H9 (cell line): ENCODE data around the gene PRKCZ. TPM values are rescaled to one million over a fixed set of nuclear protein-coding genes. Genes with fewer than 3 reads are reported as not detected.

Source experiments
- DNase-seq: peaks from one replicate; pipeline ENCODE4 v3.0.0-alpha.2; 2017
- H2AFZ ChIP-seq: one replicate; pipeline ENCODE4 v1.6.1; 2013; ENCODE audit warnings: mild to moderate bottlenecking, low read length, control low read depth, moderate library complexity
- H2AK5ac ChIP-seq: 2 replicates; pipeline ENCODE4 v1.6.1; 2013; ENCODE audit warnings: low read length, control low read depth, mixed read lengths; ENCODE audit not compliant: insufficient read length
- H2BK120ac ChIP-seq: one replicate; pipeline ENCODE4 v1.6.1; 2013; ENCODE audit warnings: low read depth, mild to moderate bottlenecking, low read length, control low read depth, inconsistent platforms; ENCODE audit not compliant: poor library complexity, severe bottlenecking
- H2BK12ac ChIP-seq: 2 replicates; pipeline ENCODE4 v1.6.1; 2013; ENCODE audit warnings: low read length, control low read depth, mixed read lengths, low read depth; ENCODE audit not compliant: insufficient read length
- H2BK15ac ChIP-seq: 2 replicates; pipeline ENCODE4 v1.6.1; 2013; ENCODE audit warnings: low read depth, low read length, control low read depth
- H2BK20ac ChIP-seq: one replicate; pipeline ENCODE4 v1.6.1; 2013; ENCODE audit warnings: low read depth, mild to moderate bottlenecking, low read length, control low read depth, inconsistent platforms; ENCODE audit not compliant: poor library complexity, severe bottlenecking
- H2BK5ac ChIP-seq: 2 replicates; pipeline ENCODE4 v1.6.1; 2013; ENCODE audit warnings: low read length, control low read depth, mixed read lengths; ENCODE audit not compliant: insufficient read length
- H3K14ac ChIP-seq: 2 replicates; pipeline ENCODE4 v1.6.1; 2013; ENCODE audit warnings: low read length, control low read depth; ENCODE audit not compliant: insufficient read depth
- H3K18ac ChIP-seq: 2 replicates; pipeline ENCODE4 v1.6.1; 2013; ENCODE audit warnings: low read depth, mild to moderate bottlenecking, mixed read lengths, low read length, control low read depth; ENCODE audit not compliant: insufficient read length
- H3K23ac ChIP-seq: 2 replicates; pipeline ENCODE4 v1.6.1; 2013; ENCODE audit warnings: low read length, control low read depth, mixed read lengths, low read depth; ENCODE audit not compliant: insufficient read length
- H3K23me2 ChIP-seq: 2 replicates; pipeline ENCODE4 v1.6.1; 2013; ENCODE audit warnings: low read depth, mild to moderate bottlenecking, mixed read lengths, low read length, control low read depth; ENCODE audit not compliant: insufficient read length, poor library complexity, severe bottlenecking
- H3K27ac ChIP-seq: 2 replicates; pipeline ENCODE4 v1.5.1; 2013; ENCODE audit warnings: low read length, control low read depth, mixed read lengths, low read depth; ENCODE audit not compliant: insufficient read length
- H3K27me3 ChIP-seq: 2 replicates; pipeline ENCODE4 v1.6.1; 2013; ENCODE audit warnings: low read length, control low read depth, inconsistent platforms; ENCODE audit not compliant: insufficient read depth
- H3K4ac ChIP-seq: 2 replicates; pipeline ENCODE4 v1.6.1; 2013; ENCODE audit warnings: low read depth, mild to moderate bottlenecking, control low read depth, inconsistent platforms, low read length, moderate library complexity
- H3K4me1 ChIP-seq: 2 replicates; pipeline ENCODE4 v1.6.1; 2013; ENCODE audit warnings: low read length, control low read depth, inconsistent platforms; ENCODE audit not compliant: insufficient read depth
- H3K4me2 ChIP-seq: 2 replicates; pipeline ENCODE4 v1.6.1; 2013; ENCODE audit warnings: low read length, control low read depth, mixed read lengths; ENCODE audit not compliant: insufficient read length, insufficient read depth
- H3K56ac ChIP-seq: 2 replicates; pipeline ENCODE4 v1.6.1; 2013; ENCODE audit warnings: low read depth, mild to moderate bottlenecking, mixed read lengths, low read length, control low read depth; ENCODE audit not compliant: insufficient read length
- H3K79me1 ChIP-seq: 2 replicates; pipeline ENCODE4 v1.6.1; 2013; ENCODE audit warnings: low read depth, mild to moderate bottlenecking, moderate library complexity, low read length, control low read depth, inconsistent platforms; ENCODE audit not compliant: insufficient read depth, poor library complexity, severe bottlenecking
- H3K79me2 ChIP-seq: 2 replicates; pipeline ENCODE4 v1.6.1; 2013; ENCODE audit warnings: low read length, control low read depth, inconsistent platforms; ENCODE audit not compliant: insufficient read depth
- H3K9ac ChIP-seq: 2 replicates; pipeline ENCODE4 v1.6.1; 2013; ENCODE audit warnings: low read length, control low read depth, mixed read lengths; ENCODE audit not compliant: insufficient read length; ENCODE audit errors: extremely low read depth
- H3K9me3 ChIP-seq: one replicate; pipeline ENCODE4 v1.6.1; 2013; ENCODE audit warnings: low read depth, low read length, inconsistent platforms; ENCODE audit not compliant: control insufficient read depth
- H3T11ph ChIP-seq: one replicate; pipeline ENCODE4 v1.6.1; 2013; ENCODE audit warnings: mild to moderate bottlenecking, low read length, control low read depth, inconsistent platforms
- H4K20me1 ChIP-seq: one replicate; pipeline ENCODE4 v1.6.1; 2013; ENCODE audit not compliant: control insufficient read depth, insufficient read length, insufficient read depth
- H4K5ac ChIP-seq: 2 replicates; pipeline ENCODE4 v1.6.1; 2013; ENCODE audit warnings: low read depth, mild to moderate bottlenecking, mixed read lengths, low read length, control low read depth; ENCODE audit not compliant: insufficient read length
- H4K8ac ChIP-seq: replicated peaks from 2 replicates; pipeline ENCODE4 v1.6.1; 2013; ENCODE audit warnings: low read length, control low read depth, mixed read lengths, low read depth; ENCODE audit not compliant: insufficient read length
- H4K91ac ChIP-seq: 2 replicates; pipeline ENCODE4 v1.6.1; 2013; ENCODE audit warnings: low read depth, mild to moderate bottlenecking, moderate library complexity, mixed read lengths, low read length, control low read depth; ENCODE audit not compliant: insufficient read length
- H3K27ac Mint-ChIP-seq, 3 experiments: 2 replicates in 2 of 3; 3 replicates in 1 of 3; pipeline ENCODE4 v1.8.0; 2020 to 2021; ENCODE audit warnings: mixed read lengths in 3 of 3, mild to moderate bottlenecking in 1 of 3, moderate library complexity in 1 of 3
- H3K27me3 Mint-ChIP-seq: 2 replicates; pipeline ENCODE4 v1.8.0; 2021; ENCODE audit warnings: low read depth, mild to moderate bottlenecking, moderate library complexity, mixed read lengths
- H3K36me3 Mint-ChIP-seq, 3 experiments: 2 replicates in 2 of 3; 3 replicates in 1 of 3; pipeline ENCODE4 v1.8.0; 2020 to 2021; ENCODE audit warnings: low read depth in 3 of 3, mixed read lengths in 3 of 3; ENCODE audit not compliant: insufficient read depth in 1 of 3
- H3K4me1 Mint-ChIP-seq, 2 experiments: 2 replicates each; pipeline ENCODE4 v1.8.0; 2020; ENCODE audit warnings: mixed read lengths in 2 of 2
- H3K4me3 Mint-ChIP-seq, 2 experiments: 2 replicates in 1 of 2; 3 replicates in 1 of 2; pipeline ENCODE4 v1.8.0; 2020 to 2021; ENCODE audit warnings: mild to moderate bottlenecking in 2 of 2, mixed read lengths in 2 of 2, moderate library complexity in 1 of 2
- H3K9me3 Mint-ChIP-seq, 2 experiments: 2 replicates in 1 of 2; 3 replicates in 1 of 2; pipeline ENCODE4 v1.8.0; 2020; ENCODE audit warnings: mild to moderate bottlenecking in 2 of 2, mixed read lengths in 2 of 2, moderate library complexity in 1 of 2
- CTCF ChIP-seq: fragments of 200-600 bp; sonication (generic); conservative IDR thresholded peaks from 3 replicates; pipeline ENCODE4 v1.8.0; 2021; ENCODE audit warnings: antibody characterized with exemption, mild to moderate bottlenecking
- WGBS: extraction: QIAGEN DNeasy Blood & Tissue Kit; methylation state at CpG from one replicate; pipeline ENCODE4 v1.1.7; 2013; ENCODE audit warnings: missing lambda C conversion rate, low lambda C conversion rate, mixed read lengths; ENCODE audit not compliant: insufficient read length; ENCODE audit errors: extremely low coverage; 5-methylcytosine and 5-hydroxymethylcytosine counted together
- total RNA-seq: library from RNA; stranded (reverse); gene quantifications from 2 replicates; pipeline ENCODE4 v1.2.1, GENCODE V29; 2021

PRKCZ gene
- total RNA-seq, 1 experiment from 2014 or later, result 48.4 TPM

- Histone ChIP-seq H4K8ac (no peak overlapping the region), H2BK12ac (no peak overlapping the region), H3K27ac (no peak overlapping the region), H4K20me1 (no peaks in the 10 kb centered on the region), H3K9me3 (no peaks in the 10 kb centered on the region), H3T11ph (no peak overlapping the region), H2AFZ (no peak overlapping the region), H2BK15ac (no peak overlapping the region), H3K14ac (no peak overlapping the region), H3K79me2 (no peaks in the 10 kb centered on the region), H3K4me2 (no peak overlapping the region), H3K79me1 (no peaks in the 10 kb centered on the region), H3K23ac (no peak overlapping the region), H3K56ac (no peak overlapping the region), H3K23me2 (no peaks in the 10 kb centered on the region), H3K4ac (no peak overlapping the region), H3K18ac (no peak overlapping the region), H2BK20ac (no peak overlapping the region), H4K91ac (no peak overlapping the region), H3K4me1 (no peaks in the 10 kb centered on the region), H3K9ac (no peak overlapping the region), H3K27me3 (no peaks in the 10 kb centered on the region), H2BK5ac (no peak overlapping the region), H4K5ac (no peak overlapping the region), H2AK5ac (no peak overlapping the region), H2BK120ac (no peak overlapping the region)
- Mint-ChIP-seq H3K4me1 (peaks cover 7 to 19% of the 10 kb centered on the region in 2 experiments), H3K4me3 (no peak overlapping the region), H3K36me3 (peaks cover 10 to 19% (median 17%) of the 10 kb centered on the region in 3 experiments), H3K9me3 (peaks cover 3 to 6% of the 10 kb centered on the region in 2 experiments; a peak in 4 of 5 replicates), H3K27me3 (no peaks in the 10 kb centered on the region), H3K27ac (no peak overlapping the region; a peak in 1 of 7 replicates)
- no peak for DNase-seq
- no CpG with 5 or more reads among the region's 4 CpGs for WGBS
- no peak for TF ChIP-seq CTCF
Observed at GRCh38 chr1:2100780-2101108, 50.5 kb downstream of the PRKCZ start.
